Effector CD4-positive, alpha-beta T cell (primary cell): ENCODE results near the gene FGGY.
"Not testable (repeated sequence)": the region's sequence is repeated elsewhere in the genome, so short reads cannot be mapped to it uniquely, and the experiment has no call there.

ENCODE experiments used
- DNase-seq: peaks from one replicate; pipeline ENCODE4 v3.0.0-alpha.2; 2020

The FGGY gene

GRCh38 chr1:59317343-59317742 is 20.4 kb downstream of the FGGY start:
- no peak for DNase-seq

DNA sequence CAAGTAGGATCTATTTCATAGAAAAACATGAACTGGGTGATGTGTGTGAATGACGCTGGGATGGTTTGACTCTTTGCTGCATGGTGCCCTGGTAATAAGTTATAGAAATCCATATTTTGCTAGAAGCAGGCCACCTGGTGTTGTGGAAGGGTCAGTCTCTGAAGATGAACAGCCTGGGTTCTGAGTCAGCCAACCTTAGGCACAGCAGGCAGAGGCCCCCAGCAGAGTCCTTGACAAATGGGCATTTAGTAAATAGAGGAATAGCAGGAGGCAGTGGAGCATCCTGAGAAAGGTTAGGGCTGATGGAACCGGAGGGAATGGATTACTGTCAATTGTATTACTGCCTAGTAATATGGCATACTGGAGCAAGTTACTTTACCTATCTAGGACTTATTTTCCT is 20.9 kb downstream of the FGGY start:
- no peak for DNase-seq

DNA sequence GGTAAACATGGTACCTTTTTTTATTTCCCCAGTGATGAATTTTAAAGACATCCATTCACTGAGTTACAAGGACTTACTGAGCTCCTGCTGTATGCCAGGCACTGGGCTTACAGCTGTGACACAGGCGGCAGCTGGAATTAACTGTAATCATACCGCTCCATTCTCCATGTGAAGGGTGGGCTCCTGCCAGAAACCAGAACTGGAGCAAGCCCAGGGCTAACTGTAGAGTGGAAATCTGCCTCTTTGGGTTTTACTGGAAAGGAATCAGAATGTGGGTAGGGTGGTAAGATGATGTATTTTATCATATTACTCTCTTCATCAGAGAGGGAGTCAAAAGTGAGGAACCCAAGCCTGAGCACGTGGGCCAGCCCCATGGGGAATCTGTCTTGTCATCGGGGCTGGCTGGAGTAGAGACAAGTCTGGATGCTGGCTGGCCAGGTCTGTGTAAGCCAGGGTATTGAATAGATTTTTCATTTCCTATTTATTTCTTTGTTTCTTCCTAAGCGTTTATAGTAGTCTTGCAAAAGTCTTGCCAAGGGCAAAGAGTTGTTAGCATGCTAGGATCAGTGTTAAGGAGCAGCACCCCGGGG is 21.5 kb downstream of the FGGY start:
- no peak for DNase-seq

DNA sequence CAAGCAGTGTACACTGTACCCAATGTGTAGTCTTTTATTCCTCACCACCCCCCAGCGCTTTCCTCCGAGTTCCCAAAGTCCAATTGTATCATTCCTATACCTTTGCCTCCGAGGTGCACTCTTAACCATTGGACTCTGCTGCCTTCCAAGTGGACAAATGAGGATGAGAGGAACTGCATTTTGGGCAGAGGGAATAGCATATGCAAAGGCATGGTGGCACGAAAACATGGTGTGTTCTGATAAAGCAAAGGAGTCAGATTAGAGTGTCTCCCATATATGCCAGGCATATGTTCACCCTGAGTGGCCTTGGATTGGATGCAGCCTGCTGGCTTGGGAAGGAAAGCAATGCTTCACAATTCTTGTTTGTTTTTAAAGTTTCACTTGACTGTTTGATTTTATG is 25.5 kb downstream of the FGGY start:
- no peak for DNase-seq

GRCh38 chr1:59322814-59323213 is 25.9 kb downstream of the FGGY start:
- DNase-seq: no peak

DNA sequence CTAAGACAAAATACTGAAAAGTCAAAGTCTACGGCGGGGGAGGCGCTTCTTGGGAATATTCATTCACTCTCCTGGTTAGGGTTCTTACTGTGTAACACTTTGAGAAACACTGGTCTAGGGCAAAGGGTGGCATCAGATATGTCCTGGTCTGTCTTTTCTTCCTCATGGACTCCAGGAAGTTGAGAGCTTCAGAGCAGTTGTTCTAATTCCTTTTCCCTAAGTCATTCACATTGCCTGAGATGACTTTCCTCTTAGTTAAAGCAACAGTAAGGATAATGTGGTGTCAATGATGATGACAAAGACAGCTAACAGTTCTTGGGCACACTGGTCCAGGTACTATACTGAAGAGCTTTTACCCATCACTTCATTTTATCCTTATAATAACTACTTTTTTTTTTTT is 27.0 kb downstream of the FGGY start:
- DNase-seq: no peak

- DNase-seq: no peak
These were observed 31.5 kb downstream of the FGGY start for GRCh38 chr1:59328353-59328752.

DNA sequence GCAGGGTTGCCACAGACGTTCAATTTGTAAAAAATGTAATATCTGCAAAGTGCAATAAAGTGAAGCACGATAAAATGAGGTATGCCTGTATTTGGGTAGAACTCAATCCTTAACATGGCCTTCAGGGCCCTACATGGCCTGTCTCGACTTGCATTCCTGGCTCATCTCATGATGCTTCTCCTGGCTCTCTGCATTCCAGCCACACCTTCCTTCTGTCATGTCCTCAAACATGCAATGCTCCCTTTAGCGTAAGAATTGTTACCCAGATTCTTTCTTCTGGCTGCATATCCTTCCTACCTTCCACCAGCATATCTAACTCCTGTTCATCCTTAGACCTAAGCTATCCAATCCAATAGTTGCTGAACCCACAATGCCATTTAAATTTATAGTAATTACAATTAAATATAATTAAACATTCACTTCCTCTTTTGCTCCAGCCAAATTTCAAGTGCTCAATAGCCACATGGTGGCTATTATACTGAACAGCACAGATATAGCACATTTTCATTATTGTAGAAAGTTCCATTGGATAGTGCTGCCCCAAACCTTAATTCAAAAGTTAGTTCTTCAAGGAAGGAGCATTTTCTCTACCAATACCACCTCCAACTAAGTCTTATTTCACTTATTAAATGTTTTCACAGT is 32.6 kb downstream of the FGGY start:
- no peak for DNase-seq

DNA sequence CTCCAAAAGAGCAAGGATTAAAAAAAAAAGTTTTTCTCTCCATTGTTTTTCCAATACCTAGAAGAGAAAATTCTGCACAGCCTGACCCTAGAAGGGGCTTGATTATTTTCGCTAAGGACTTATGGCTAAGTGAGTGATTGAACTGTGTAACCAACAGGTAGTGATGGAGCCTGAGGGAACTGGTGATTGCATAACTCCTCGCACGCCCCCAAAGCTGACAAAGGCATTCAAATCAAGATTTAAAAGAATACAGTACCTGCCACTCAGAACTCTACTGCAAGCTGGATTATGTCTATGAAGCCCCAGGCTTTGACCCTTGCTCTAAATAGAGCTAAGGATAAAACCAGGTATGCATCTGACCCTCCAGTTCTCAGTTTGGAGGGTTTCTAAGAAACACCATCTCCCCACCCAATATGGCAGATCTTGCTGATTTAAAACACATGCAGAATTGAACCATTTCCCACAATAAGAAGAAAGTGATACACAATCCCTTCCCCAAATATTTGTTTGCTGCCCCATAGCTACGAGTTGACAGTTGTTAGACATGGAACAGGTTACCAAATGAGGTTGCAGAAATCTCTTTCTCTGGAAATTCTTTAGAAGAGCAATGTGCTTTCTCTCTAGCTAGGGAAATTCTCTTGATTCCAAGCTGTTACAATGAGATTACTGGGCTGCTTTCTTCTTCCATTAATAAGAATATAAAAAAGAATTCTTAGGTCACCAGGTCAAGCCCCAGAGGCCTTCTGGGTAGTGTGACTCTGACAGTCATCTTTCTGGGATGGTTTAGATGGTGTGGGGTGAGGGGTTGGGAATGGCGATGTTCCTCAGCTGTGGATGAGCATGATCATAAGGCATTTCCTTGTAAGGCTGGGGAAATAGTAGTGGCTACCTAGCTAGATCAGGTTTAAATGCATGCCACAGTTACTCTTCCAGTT is 35.1 kb downstream of the FGGY start:
- DNase-seq: no peak

DNA sequence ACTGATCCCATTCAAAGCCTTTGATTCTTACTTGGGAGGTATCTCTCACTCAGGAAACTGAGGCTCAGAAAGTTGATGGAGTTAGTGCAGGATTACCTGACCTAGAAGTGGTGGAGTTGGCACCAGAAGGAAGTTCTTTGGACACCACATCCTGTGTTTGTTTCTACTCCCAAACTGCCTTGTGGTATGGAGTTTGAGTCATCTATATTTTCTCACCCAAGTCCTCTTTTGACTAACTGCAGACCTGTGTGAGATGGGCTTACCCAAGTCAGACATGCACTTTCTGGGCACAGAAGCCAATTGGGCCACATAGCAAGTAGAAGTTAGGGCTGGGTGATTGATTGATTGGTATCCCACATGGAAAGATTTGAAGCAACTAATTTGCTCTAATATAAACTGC is 36.1 kb downstream of the FGGY start:
- no peak for DNase-seq

GRCh38 chr1:59333626-59334277 is 36.9 kb downstream of the FGGY start:
- no peak for DNase-seq

DNA sequence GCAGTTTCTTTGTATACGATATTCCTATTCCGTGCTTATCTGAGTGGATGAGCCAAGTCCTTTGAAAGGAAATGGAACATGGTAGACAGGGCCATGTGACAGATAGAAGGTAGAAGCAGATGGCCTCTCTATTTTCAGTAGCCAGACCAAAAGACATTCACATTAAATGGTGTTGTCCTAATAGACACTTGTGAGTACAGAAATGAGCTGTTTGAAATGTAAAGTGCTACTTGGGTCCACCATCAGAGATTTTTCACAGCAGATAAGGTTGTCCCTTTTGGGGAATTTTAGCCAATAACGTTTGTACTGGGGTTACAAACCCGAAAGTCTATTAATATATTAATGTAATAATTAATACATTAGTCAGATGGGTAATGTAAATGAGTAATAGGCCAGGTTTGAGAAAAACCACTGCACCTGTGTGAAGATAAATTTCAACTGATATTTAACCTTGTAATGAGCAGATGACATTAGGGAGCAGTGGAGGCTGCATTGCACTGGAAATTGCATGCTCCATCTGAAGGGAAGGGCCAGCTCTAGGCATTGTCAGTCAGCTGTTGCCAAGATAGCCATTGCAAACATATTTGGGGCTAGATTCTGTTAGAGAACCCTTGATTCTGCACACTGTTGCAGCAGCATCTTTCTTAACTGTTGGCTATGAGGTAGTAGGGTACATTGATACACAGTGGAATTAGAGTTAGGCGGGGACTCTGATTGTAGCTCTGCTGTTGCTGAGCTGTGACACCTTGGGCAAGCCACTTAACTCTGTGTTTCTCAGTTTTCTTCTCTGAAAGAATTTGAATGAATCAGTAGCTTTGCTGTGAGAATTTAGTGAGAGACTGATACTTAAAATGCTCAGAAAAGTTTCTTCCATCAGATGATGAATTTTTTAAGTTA is 43.8 kb downstream of the FGGY start:
- no peak for DNase-seq

GRCh38 chr1:59342801-59343575 is 46.1 kb downstream of the FGGY start:
- DNase-seq: no peak

DNA sequence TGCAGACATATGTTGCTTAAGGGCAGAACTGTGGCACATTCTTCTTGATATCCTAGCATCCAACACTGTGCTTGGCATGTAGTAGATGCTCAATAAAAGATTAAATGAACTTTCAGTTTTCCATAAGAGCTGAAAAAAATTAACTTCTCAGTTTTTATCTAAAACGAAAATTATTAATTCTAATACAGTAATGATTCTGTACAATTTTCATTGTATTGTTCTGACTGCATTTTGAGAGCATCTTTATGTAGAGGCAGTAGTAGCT is 46.6 kb downstream of the FGGY start:
- no peak for DNase-seq

DNA sequence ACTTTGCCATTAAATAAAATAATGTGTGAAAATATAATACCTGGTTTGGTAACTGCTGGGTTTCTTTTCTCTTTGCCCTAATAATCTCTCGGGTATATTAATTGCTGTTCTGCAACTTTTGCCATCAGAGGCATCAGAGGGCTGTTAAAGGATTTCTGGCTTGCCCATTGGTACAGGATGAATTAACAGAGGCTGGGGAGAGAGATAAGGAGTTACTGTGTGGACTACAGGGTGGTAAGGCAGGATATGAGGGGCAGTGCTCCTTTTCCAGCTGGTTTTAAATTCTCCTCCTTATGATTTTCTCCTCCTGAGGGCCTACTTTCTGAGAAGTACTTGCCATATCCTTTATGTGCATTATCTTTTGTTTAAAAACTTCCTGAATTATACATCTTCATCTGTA is 48.3 kb downstream of the FGGY start:
- no peak for DNase-seq

GRCh38 chr1:59346429-59346828 is 49.5 kb downstream of the FGGY start:
- no peak for DNase-seq

GRCh38 chr1:59349101-59349500 is 52.2 kb downstream of the FGGY start:
- DNase-seq: no peak

DNA sequence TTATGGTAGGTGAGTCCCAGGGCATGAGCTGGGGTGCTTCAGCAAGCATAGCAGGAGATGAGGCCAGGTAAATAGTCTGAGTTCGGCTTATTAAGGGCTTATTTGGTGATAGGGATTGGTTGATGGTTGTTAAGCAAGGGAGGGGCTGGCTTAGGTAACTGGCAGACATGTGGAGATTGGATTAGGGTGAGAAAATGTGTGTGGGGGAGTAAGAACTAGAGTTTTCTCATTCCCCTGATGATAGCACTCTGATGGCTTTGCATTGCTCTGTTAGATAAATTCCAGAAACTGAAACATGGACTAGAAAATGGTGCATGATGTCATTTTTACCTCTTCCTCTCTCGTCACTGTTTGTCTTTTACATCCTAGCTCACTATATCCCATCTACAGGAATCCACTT is 53.6 kb downstream of the FGGY start:
- no peak for DNase-seq

DNA sequence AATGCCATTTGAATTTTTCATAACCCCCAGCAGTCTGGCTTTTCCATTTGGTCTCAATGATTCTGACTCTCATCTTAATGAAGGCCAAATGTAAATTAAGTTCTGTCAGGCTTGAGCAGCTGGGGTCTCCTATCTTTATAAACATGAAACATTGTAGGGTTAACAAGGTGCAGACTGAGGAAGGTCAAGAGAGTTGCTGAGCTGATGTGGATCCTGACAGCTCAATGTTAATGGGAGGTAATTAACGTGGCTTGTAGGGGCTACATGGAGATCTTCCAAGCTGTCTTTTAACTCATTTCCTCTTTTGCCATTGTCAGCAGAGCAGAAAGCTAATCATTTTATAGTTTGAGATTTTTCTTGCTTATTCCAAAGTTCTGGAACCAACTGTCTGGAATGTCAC is 55.2 kb downstream of the FGGY start:
- no peak for DNase-seq

DNA sequence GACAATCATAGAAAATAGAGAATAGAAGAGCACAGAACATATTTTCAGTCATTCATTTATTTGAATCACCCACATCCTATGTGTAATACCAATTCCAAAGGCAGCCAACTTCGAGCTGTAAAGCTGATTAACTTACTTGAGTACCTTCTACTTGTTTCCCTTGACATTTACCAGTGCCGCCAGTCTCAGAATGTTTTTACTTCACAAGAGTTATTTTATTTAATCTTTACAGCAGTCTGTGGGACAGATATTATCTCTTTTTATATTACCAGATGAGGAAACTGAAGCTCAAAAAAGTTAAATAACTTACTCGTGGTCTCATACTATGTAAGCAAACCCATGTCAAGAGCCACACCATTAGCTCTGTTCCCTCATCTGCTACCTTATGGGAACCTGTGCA is 56.6 kb downstream of the FGGY start:
- no peak for DNase-seq

DNA sequence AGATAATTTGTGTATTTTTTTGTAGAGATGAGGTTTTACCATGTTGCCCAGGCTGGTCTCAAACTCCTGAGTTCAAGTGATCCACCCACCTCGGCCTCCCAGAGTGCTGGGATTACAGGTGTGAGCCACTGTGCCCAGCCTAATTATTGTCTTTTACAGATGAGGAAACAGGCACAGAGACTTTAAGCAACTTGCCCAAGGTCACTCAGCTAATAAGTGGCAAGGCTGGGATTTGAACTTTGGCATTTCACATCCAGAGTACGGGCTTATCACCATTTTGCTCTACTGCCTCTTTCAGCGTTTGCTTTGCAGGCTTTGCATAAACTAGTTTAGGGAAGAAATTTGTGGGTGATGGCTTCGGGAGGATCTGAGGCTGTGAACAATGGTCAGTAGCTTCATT is 57.3 kb downstream of the FGGY start:
- not testable (repeated sequence) for DNase-seq
